WTC11 (cell line): ENCODE measurements around the gene SAE1. TPM values are rescaled to one million over a fixed set of nuclear protein-coding genes. Genes with fewer than 3 reads are reported as not detected.
A peak's percentile ranks its signal among the peaks of the same experiment; 100 is the strongest.

Experiments
- ATAC-seq: fragments of 200-7000 bp; cut with Tn5 transposase; 2 replicates; pipeline ENCODE4 v1.10.0; 2021; ENCODE audit warnings: mild to moderate bottlenecking, moderate library complexity
- CTCF ChIA-PET: fragments of 300-600 bp; sonication (Branson Sonifier 250); formaldehyde crosslinking; loops from one replicate; lab custom pipeline; 2021; ENCODE audit warnings: antibody characterized with exemption; lab: Charles Lee
- POLR2A ChIA-PET: fragments of 350-600 bp; sonication (Branson Sonifier 250); formaldehyde crosslinking; loops from one replicate; lab custom pipeline; 2021; ENCODE audit warnings: antibody characterized with exemption; lab: Charles Lee
- DNase-seq: peaks from one replicate; pipeline ENCODE4 v3.0.0; 2021; ENCODE audit warnings: low spot score
- H3K27ac Mint-ChIP-seq: 2 replicates; pipeline ENCODE4 v1.8.0; 2021; ENCODE audit warnings: mixed read lengths
- H3K27me3 Mint-ChIP-seq: 2 replicates; pipeline ENCODE4 v1.8.0; 2021; ENCODE audit warnings: low read depth, mild to moderate bottlenecking, moderate library complexity, mixed read lengths
- H3K36me3 Mint-ChIP-seq: 2 replicates; pipeline ENCODE4 v1.8.0; 2021; ENCODE audit warnings: mixed read lengths
- H3K4me1 Mint-ChIP-seq: 2 replicates; pipeline ENCODE4 v1.8.0; 2022; ENCODE audit warnings: mixed read lengths
- H3K4me3 Mint-ChIP-seq: 2 replicates; pipeline ENCODE4 v1.8.0; 2021; ENCODE audit warnings: mild to moderate bottlenecking, moderate library complexity, mixed read lengths
- H3K9me3 Mint-ChIP-seq: 2 replicates; pipeline ENCODE4 v1.8.0; 2021; ENCODE audit warnings: mixed read lengths
- ATF3 ChIP-seq: sonication (generic); formaldehyde crosslinking; conservative IDR thresholded peaks from 2 replicates; pipeline ENCODE4 v1.8.1; 2022; ENCODE audit warnings: mild to moderate bottlenecking, missing genetic modification reagents
- E2F5 ChIP-seq: sonication (generic); formaldehyde crosslinking; IDR thresholded peaks from 2 replicates; pipeline ENCODE4 v1.8.1; 2022; ENCODE audit warnings: mild to moderate bottlenecking, moderate library complexity, missing genetic modification reagents
- EMX1 ChIP-seq: fragments of 250-450 bp; sonication (Bioruptor Pico); IDR thresholded peaks from 2 replicates; pipeline ENCODE4 v1.8.0; 2021; ENCODE audit warnings: mild to moderate bottlenecking
- GRHL2 ChIP-seq: fragments of 250-450 bp; sonication (Bioruptor Pico); IDR thresholded peaks from 2 replicates; pipeline ENCODE4 v1.8.0; 2022; ENCODE audit warnings: mild to moderate bottlenecking, moderate library complexity; ENCODE audit not compliant: insufficient replicate concordance, severe bottlenecking
- JUN ChIP-seq: sonication (generic); formaldehyde crosslinking; IDR thresholded peaks from 2 replicates; pipeline ENCODE4 v1.8.0; 2023; ENCODE audit warnings: mild to moderate bottlenecking, missing genetic modification reagents
- PRDM15 ChIP-seq: sonication (generic); formaldehyde crosslinking; IDR thresholded peaks from 2 replicates; pipeline ENCODE4 v1.8.0; 2022; ENCODE audit warnings: missing genetic modification reagents
- USF1 ChIP-seq: sonication (generic); formaldehyde crosslinking; IDR thresholded peaks from 2 replicates; pipeline ENCODE4 v1.8.0; 2022; ENCODE audit warnings: mild to moderate bottlenecking, missing genetic modification reagents
- ZBTB43 ChIP-seq: sonication (generic); formaldehyde crosslinking; IDR thresholded peaks from 2 replicates; pipeline ENCODE4 v1.8.1; 2023; ENCODE audit warnings: mild to moderate bottlenecking, missing genetic modification reagents
- ZMAT4 ChIP-seq: fragments of 250-450 bp; sonication (Bioruptor Pico); IDR thresholded peaks from 2 replicates; pipeline ENCODE4 v1.9.0; 2021; ENCODE audit warnings: mild to moderate bottlenecking
- ZNF281 ChIP-seq: sonication (generic); formaldehyde crosslinking; IDR thresholded peaks from 2 replicates; pipeline ENCODE4 v1.8.0; 2023; ENCODE audit warnings: mild to moderate bottlenecking, missing genetic modification reagents
- ZNF416 ChIP-seq: fragments of 250-450 bp; sonication (Bioruptor Pico); IDR thresholded peaks from 2 replicates; pipeline ENCODE4 v1.9.0; 2021; ENCODE audit warnings: mild to moderate bottlenecking, inconsistent platforms
- total RNA-seq: library from RNA; stranded (reverse); gene quantifications from 3 replicates; pipeline ENCODE4 v1.2.3, GENCODE V29; 2021

SAE1 gene
- total RNA-seq, 1 experiment from 2014 or later: 224 TPM

- no peak for TF ChIP-seq JUN (CRISPR knock-in tag)
- TF ChIP-seq, all 79 proteins: peak for 0
Measured at GRCh38 chr19:47155148-47155547, 24.5 kb downstream of the SAE1 start (continued).

- ChIA-PET POLR2A (interaction anchor here (0.6 to 1.6 kb wide), 6 partner anchors 16 to 144 kb away, joined by 3 to 10 read pairs (median 4); partner anchors contain the start of gene ZC3H4), CTCF (interaction anchor here (1.0 to 2.7 kb wide), 14 partner anchors 8 to 192 kb away, joined by 3 to 26 read pairs (median 5); partner anchors contain the start of genes CCDC9, DHX34 and SAE1)
- Mint-ChIP-seq H3K27me3 (no peaks in the 10 kb centered on the region), H3K27ac (peak overlapping the region; percentile 99), H3K36me3 (peaks cover 70% of the 10 kb centered on the region), H3K9me3 (no peaks in the 10 kb centered on the region), H3K4me3 (peak overlapping the region; percentile 51), H3K4me1 (peaks cover 50% of the 10 kb centered on the region)
- DNase-seq (no peak), ATAC-seq (no peak)
- TF ChIP-seq GRHL2 (CRISPR knock-in tag): no peak
- TF ChIP-seq ATF3 (CRISPR knock-in tag): no peak
- no peak for TF ChIP-seq ZNF416
- no peak for TF ChIP-seq ZNF281 (CRISPR knock-in tag)
- no peak for TF ChIP-seq EMX1 (CRISPR knock-in tag)
- TF ChIP-seq E2F5 (CRISPR knock-in tag): no peak
- TF ChIP-seq ZBTB43: no peak
- TF ChIP-seq USF1 (CRISPR knock-in tag): no peak
- TF ChIP-seq ZMAT4 (CRISPR knock-in tag): no peak
- TF ChIP-seq PRDM15 (CRISPR knock-in tag): no peak
Measured at GRCh38 chr19:47156861-47157430, 26.3 kb downstream of the SAE1 start.
